Fibroblast of the conjunctiva (primary cell): ENCODE measurements around the gene COL4A2.

Source experiments
- DNase-seq: peaks from one replicate; pipeline ENCODE4 v3.0.0-alpha.2; 2010; ENCODE audit warnings: low read depth

COL4A2 gene

GRCh38 chr13:110536006-110536693 lies 229.1 kb downstream of the COL4A2 start:
- DNase-seq, result no peak

- no peak for DNase-seq
Observed at GRCh38 chr13:110538632-110539031, 231.5 kb downstream of the COL4A2 start.

GRCh38 chr13:110539894-110540293 lies 232.8 kb downstream of the COL4A2 start:
- DNase-seq, result no peak

- DNase-seq, result no peak
Observed at GRCh38 chr13:110540871-110541525, 233.9 kb downstream of the COL4A2 start.

- DNase-seq, result no peak
Observed at GRCh38 chr13:110541526-110541920, 234.4 kb downstream of the COL4A2 start.

- DNase-seq, result no peak
Observed at GRCh38 chr13:110542169-110542796, 235.2 kb downstream of the COL4A2 start.

- no peak for DNase-seq
Observed at GRCh38 chr13:110546378-110546777, 239.3 kb downstream of the COL4A2 start.

- DNase-seq, result peak; percentile 87
Observed at GRCh38 chr13:110546926-110547325, 239.8 kb downstream of the COL4A2 start.

GRCh38 chr13:110548891-110549794 lies 242.1 kb downstream of the COL4A2 start:
- DNase-seq, result no peak

GRCh38 chr13:110549795-110550160 lies 242.7 kb downstream of the COL4A2 start:
- no peak for DNase-seq

- DNase-seq, result no peak
Observed at GRCh38 chr13:110551284-110551683, 244.2 kb downstream of the COL4A2 start.

- no peak for DNase-seq
Observed at GRCh38 chr13:110552767-110553166, 245.7 kb downstream of the COL4A2 start.

GRCh38 chr13:110553417-110553816 lies 246.3 kb downstream of the COL4A2 start:
- no peak for DNase-seq

GRCh38 chr13:110554227-110554836 lies 247.2 kb downstream of the COL4A2 start:
- no peak for DNase-seq

GRCh38 chr13:110554946-110555345 lies 247.9 kb downstream of the COL4A2 start:
- no peak for DNase-seq

GRCh38 chr13:110555601-110556223 lies 248.6 kb downstream of the COL4A2 start:
- no peak for DNase-seq

GRCh38 chr13:110556224-110556606 lies 249.1 kb downstream of the COL4A2 start:
- DNase-seq, result no peak

GRCh38 chr13:110557082-110557481 lies 250.0 kb downstream of the COL4A2 start:
- no peak for DNase-seq

- no peak for DNase-seq
Observed at GRCh38 chr13:110557610-110558305, 250.7 kb downstream of the COL4A2 start.

GRCh38 chr13:110559429-110559943 lies 252.4 kb downstream of the COL4A2 start:
- DNase-seq, result no peak

- DNase-seq, result no peak
Observed at GRCh38 chr13:110559986-110560385, 252.9 kb downstream of the COL4A2 start.
